RWPE2 (cell line): ENCODE data around the gene FLII.

Experiments
- ATAC-seq: fragments of 200-7000 bp; cut with Tn5 transposase; 3 replicates; pipeline ENCODE4 v1.9.1; 2021; ENCODE audit warnings: low read depth
- DNase-seq: peaks from one replicate; pipeline ENCODE4 v3.0.0-alpha.2; 2020; ENCODE audit warnings: low spot score
- H3K27ac ChIP-seq: fragments of 450-650 bp; 2 replicates; pipeline ENCODE4 v1.5.1; 2017; ENCODE audit warnings: mild to moderate bottlenecking; ENCODE audit not compliant: poor library complexity, severe bottlenecking
- H3K27me3 ChIP-seq: fragments of 250-450 bp; sonication (Bioruptor Pico); 2 replicates; pipeline ENCODE4 v1.5.1; 2021; ENCODE audit warnings: mild to moderate bottlenecking, moderate library complexity; ENCODE audit not compliant: insufficient read depth, poor library complexity, severe bottlenecking
- H3K36me3 ChIP-seq: fragments of 250-450 bp; sonication (Bioruptor Pico); 2 replicates; pipeline ENCODE4 v1.5.1; 2020; ENCODE audit warnings: low read depth, mild to moderate bottlenecking, moderate library complexity
- H3K4me1 ChIP-seq: fragments of 250-450 bp; sonication (Bioruptor Pico); 2 replicates; pipeline ENCODE4 v1.5.1; 2021; ENCODE audit warnings: mild to moderate bottlenecking, moderate library complexity; ENCODE audit not compliant: insufficient read depth, poor library complexity, severe bottlenecking
- H3K4me3 ChIP-seq: fragments of 250-450 bp; sonication (Bioruptor Pico); 2 replicates; pipeline ENCODE4 v1.5.1; 2021; ENCODE audit warnings: mild to moderate bottlenecking, moderate library complexity; ENCODE audit not compliant: severe bottlenecking
- H3K9me3 ChIP-seq: fragments of 250-450 bp; sonication (Bioruptor Pico); 2 replicates; pipeline ENCODE4 v1.5.1; 2021; ENCODE audit warnings: mild to moderate bottlenecking, moderate library complexity; ENCODE audit not compliant: severe bottlenecking
- TF ChIP-seq, protein P1 (sequence below): fragments of 450-650 bp; IDR thresholded peaks from one replicate; pipeline ENCODE4 v1.5.1; 2017; ENCODE audit warnings: mild to moderate bottlenecking, moderate library complexity; ENCODE audit not compliant: poor library complexity, severe bottlenecking

The FLII gene

DNA sequence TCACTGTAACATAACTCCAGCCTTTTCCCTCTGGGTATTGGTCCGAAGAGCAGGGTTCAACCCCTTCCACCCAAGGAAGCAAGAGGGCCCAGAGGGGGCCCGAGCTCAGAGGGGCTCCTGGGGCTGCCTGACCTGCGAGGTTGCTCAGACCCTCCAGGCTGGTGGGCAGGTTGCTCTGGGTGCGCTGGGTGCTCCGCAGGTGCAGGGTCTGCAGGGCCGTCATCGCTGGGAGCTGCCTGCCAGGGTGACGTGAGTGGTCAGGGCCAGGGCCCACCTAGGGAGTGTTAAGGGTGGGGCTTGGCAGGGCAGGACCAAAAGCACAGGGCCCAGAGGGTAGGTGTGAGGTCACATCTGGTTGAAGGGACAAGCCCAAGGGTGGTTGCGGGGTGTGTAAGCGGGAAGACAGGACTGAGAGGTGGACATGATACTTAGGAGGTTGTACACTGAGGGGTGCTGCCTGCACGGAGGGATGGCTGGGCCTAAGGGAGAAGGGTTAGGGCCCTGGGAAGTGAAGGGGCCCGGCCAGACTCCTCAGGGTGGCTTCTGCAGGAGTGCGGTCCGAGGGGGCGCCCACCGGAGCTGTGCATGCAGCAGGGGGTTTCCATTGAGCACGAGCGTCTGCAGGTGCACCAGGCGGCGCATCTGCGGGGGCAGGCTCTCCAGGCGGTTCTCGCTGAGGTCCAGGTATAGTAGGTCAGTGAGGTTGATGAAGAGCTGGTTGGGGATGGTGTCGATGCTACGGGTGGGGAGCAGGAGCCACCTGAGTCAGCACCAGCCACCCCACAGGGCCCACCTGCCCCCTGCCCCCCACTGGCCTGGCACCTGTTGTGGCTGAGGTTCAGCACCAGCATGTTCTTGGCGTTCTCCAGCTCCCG, 4.4 kb downstream of the FLII start:
- Histone ChIP-seq H3K27me3 (no peaks in the 10 kb centered on the region), H3K4me1 (peaks cover 7% of the 10 kb centered on the region), H3K9me3 (no peaks in the 10 kb centered on the region), H3K36me3 (peaks cover 78% of the 10 kb centered on the region), H3K4me3 (no peak overlapping the region), H3K27ac (no peak overlapping the region)
- ATAC-seq (no peak), DNase-seq (no peak)
- TF ChIP-seq, protein P1, sequence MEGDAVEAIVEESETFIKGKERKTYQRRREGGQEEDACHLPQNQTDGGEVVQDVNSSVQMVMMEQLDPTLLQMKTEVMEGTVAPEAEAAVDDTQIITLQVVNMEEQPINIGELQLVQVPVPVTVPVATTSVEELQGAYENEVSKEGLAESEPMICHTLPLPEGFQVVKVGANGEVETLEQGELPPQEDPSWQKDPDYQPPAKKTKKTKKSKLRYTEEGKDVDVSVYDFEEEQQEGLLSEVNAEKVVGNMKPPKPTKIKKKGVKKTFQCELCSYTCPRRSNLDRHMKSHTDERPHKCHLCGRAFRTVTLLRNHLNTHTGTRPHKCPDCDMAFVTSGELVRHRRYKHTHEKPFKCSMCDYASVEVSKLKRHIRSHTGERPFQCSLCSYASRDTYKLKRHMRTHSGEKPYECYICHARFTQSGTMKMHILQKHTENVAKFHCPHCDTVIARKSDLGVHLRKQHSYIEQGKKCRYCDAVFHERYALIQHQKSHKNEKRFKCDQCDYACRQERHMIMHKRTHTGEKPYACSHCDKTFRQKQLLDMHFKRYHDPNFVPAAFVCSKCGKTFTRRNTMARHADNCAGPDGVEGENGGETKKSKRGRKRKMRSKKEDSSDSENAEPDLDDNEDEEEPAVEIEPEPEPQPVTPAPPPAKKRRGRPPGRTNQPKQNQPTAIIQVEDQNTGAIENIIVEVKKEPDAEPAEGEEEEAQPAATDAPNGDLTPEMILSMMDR, result no peak

DNA sequence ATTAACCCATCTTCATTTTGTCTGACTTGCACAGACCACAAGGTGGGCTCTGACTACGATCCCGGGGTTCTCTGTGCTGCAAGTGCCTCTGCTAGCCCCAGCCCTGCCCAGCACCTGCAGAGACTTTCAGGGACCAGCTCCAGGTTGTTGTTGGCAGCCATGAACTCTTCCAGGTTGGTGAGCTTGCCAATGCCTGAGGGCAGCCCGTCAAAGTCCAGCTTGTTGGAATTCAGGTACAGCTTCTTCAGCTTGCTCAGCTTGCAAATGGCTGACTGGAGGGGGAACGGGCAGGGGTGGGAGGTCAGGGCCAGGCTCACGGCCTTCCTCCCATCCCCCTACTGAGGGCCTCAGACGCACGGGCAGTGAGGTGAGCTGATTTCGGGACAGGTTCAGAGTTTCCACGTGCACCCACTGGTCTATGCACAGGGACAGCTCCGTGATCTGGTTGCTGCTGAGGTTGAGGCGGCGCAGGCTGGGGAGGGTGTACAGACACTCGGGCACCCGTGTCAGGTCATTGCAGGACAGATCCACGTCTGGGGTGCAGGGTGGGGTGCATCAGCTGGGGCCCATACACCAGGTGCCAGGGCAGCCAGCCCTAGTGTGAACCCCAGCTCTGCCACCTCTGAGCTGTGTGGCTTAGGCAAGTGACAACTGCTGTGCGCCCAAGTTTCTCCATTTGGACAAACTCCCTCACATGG, 5.2 kb downstream of the FLII start:
- peaks cover 86% of the 10 kb centered on the region for H3K36me3 ChIP-seq
- no peaks in the 10 kb centered on the region for H3K27me3 ChIP-seq
- no peak overlapping the region for H3K27ac ChIP-seq
- H3K9me3 ChIP-seq, result no peaks in the 10 kb centered on the region
- TF ChIP-seq, protein P1, result no peak
- H3K4me3 ChIP-seq, result no peak overlapping the region
- DNase-seq, result no peak
- peaks cover 3% of the 10 kb centered on the region for H3K4me1 ChIP-seq
- no peak for ATAC-seq

GRCh38 chr17:18252160-18252559, 6.4 kb downstream of the FLII start:
- Histone ChIP-seq H3K27me3 (no peaks in the 10 kb centered on the region), H3K4me3 (no peak overlapping the region), H3K36me3 (peaks cover 98% of the 10 kb centered on the region), H3K27ac (no peak overlapping the region), H3K4me1 (peaks cover 3% of the 10 kb centered on the region), H3K9me3 (no peaks in the 10 kb centered on the region)
- ATAC-seq (no peak), DNase-seq (no peak)
- TF ChIP-seq, protein P1, result no peak

DNA sequence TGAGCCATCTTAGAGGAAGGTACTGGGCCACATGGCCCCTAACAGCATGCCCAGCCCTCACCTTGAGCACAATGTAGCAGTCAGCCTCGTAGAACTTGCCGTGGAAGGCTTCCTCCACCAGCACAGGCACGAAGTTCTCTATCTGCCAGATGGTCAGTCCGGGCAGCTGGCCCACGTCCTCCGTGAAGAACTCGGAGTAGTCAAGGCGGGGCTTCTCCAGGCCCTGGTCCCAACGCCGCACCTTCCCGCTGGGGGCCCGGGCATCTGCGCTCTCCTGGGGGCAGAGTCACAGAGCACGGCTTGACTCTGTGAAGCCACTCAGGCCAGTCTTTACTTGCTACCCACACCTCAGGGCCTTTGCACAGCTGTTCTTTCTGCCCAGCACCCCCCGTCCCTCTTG, 7.3 kb downstream of the FLII start:
- no peak for DNase-seq
- Histone ChIP-seq H3K4me1 (peaks cover 4% of the 10 kb centered on the region), H3K27me3 (no peaks in the 10 kb centered on the region), H3K9me3 (no peaks in the 10 kb centered on the region), H3K27ac (no peak overlapping the region), H3K4me3 (no peak overlapping the region), H3K36me3 (peaks cover 96% of the 10 kb centered on the region)
- TF ChIP-seq, protein P1, result no peak
- ATAC-seq, result no peak
